ENCODE data around the gene ACOT7.

DNA sequence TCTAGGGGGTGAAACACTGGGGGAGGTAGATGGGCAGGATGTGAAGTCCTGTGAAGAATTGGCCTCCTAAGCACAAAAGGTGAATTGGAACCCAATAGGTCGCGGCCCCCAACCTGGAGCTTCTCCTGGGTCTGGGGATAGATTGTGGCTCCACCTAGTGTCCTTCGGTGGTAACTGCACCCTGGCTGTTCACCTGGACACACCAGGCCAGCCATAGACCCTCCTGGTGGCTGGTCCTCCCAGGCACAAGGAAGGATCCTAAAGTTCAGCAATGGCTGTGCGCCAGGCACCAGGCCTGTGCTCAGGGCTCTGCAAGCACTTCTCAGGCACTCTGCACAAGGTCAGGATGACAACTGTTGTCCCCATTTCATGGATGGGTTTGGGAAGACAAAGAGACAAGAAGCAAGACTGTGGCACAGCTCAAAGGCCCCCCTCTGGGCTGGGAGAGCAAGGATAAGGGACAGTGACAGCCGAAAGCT lies 44.5 kb upstream of the ACOT7 start:
- TF ChIP-seq, protein P1, sequence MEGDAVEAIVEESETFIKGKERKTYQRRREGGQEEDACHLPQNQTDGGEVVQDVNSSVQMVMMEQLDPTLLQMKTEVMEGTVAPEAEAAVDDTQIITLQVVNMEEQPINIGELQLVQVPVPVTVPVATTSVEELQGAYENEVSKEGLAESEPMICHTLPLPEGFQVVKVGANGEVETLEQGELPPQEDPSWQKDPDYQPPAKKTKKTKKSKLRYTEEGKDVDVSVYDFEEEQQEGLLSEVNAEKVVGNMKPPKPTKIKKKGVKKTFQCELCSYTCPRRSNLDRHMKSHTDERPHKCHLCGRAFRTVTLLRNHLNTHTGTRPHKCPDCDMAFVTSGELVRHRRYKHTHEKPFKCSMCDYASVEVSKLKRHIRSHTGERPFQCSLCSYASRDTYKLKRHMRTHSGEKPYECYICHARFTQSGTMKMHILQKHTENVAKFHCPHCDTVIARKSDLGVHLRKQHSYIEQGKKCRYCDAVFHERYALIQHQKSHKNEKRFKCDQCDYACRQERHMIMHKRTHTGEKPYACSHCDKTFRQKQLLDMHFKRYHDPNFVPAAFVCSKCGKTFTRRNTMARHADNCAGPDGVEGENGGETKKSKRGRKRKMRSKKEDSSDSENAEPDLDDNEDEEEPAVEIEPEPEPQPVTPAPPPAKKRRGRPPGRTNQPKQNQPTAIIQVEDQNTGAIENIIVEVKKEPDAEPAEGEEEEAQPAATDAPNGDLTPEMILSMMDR (IDR thresholded peaks at IDR 0.05), result peak; percentile 70 to 97 (median 86)
- no peak for TF ChIP-seq POLR2A (IDR thresholded peaks at IDR 0.05)
